T-helper 2 cell treated with Interferon-gamma antibody and Interleukin-4, amounts not matched to agents 5 μg/mL and 100 μg/mL, for 36 hours (primary cell): ENCODE data around the gene UBE2M.
"Not testable (repeated sequence)": the region's sequence is repeated elsewhere in the genome, so short reads cannot be mapped to it uniquely, and the experiment has no call there.

Experiments used
- DNase-seq: peaks from one replicate; pipeline ENCODE4 v3.0.0; 2021; ENCODE audit warnings: low spot score
- H3K27ac Mint-ChIP-seq: one replicate; pipeline ENCODE4 v1.8.0; 2021; ENCODE audit warnings: mild to moderate bottlenecking, mixed read lengths
- H3K27me3 Mint-ChIP-seq: one replicate; pipeline ENCODE4 v1.8.0; 2021; ENCODE audit warnings: low read depth, mixed read lengths
- H3K36me3 Mint-ChIP-seq: one replicate; pipeline ENCODE4 v1.8.0; 2021; ENCODE audit warnings: low read depth, mixed read lengths
- H3K4me1 Mint-ChIP-seq: one replicate; pipeline ENCODE4 v1.8.0; 2021; ENCODE audit warnings: low read depth, mixed read lengths
- H3K4me3 Mint-ChIP-seq: one replicate; pipeline ENCODE4 v1.8.0; 2022; ENCODE audit warnings: mild to moderate bottlenecking, moderate library complexity, mixed read lengths
- H3K9me3 Mint-ChIP-seq: one replicate; pipeline ENCODE4 v1.8.0; 2021; ENCODE audit warnings: mixed read lengths

UBE2M gene

GRCh38 chr19:58558066-58558622, at the start of gene UBE2M:
Gene UBE2M (minus strand): TSS chr19:58558611. CDS start chr19:58558381, 230 bp downstream.
- no peaks in the 10 kb centered on the region for H3K27me3 Mint-ChIP-seq
- DNase-seq: no peak
- peak within 1 kb of the TSS; percentile 98 for H3K27ac Mint-ChIP-seq
- peaks cover 41% of the 10 kb centered on the region for H3K4me1 Mint-ChIP-seq
- H3K36me3 Mint-ChIP-seq: peaks cover 47% of the 10 kb centered on the region
- H3K4me3 Mint-ChIP-seq: peak within 1 kb of the TSS; percentile 99
- H3K9me3 Mint-ChIP-seq: no peaks in the 10 kb centered on the region

GRCh38 chr19:58607213-58607612, 48.8 kb upstream of the UBE2M start:
- not testable (repeated sequence) for H3K4me3 Mint-ChIP-seq, DNase-seq, H3K4me1 Mint-ChIP-seq, H3K9me3 Mint-ChIP-seq, H3K27ac Mint-ChIP-seq, H3K36me3 Mint-ChIP-seq, H3K27me3 Mint-ChIP-seq

- not testable (repeated sequence) for H3K4me3 Mint-ChIP-seq, H3K9me3 Mint-ChIP-seq, H3K36me3 Mint-ChIP-seq, H3K27me3 Mint-ChIP-seq, H3K27ac Mint-ChIP-seq, H3K4me1 Mint-ChIP-seq, DNase-seq
Observed at GRCh38 chr19:58606251-58606896, 48.0 kb upstream of the UBE2M start.

- Mint-ChIP-seq H3K36me3 (peaks cover 13% of the 10 kb centered on the region), H3K4me1 (peaks cover 3% of the 10 kb centered on the region), H3K27ac (no peak overlapping the region), H3K4me3 (no peak overlapping the region), H3K27me3 (no peaks in the 10 kb centered on the region), H3K9me3 (no peaks in the 10 kb centered on the region)
- no peak for DNase-seq
Observed at GRCh38 chr19:58586133-58586765, 27.8 kb upstream of the UBE2M start.

- no peaks in the 10 kb centered on the region for H3K27me3 Mint-ChIP-seq
- H3K9me3 Mint-ChIP-seq: no peaks in the 10 kb centered on the region
- no peak for DNase-seq
- H3K4me1 Mint-ChIP-seq: peaks cover 8% of the 10 kb centered on the region
- H3K27ac Mint-ChIP-seq: no peak overlapping the region
- peaks cover 15% of the 10 kb centered on the region for H3K36me3 Mint-ChIP-seq
- H3K4me3 Mint-ChIP-seq: no peak overlapping the region
Observed at GRCh38 chr19:58585442-58586132, 27.2 kb upstream of the UBE2M start.

- no peaks in the 10 kb centered on the region for H3K27me3 Mint-ChIP-seq
- peaks cover 15% of the 10 kb centered on the region for H3K36me3 Mint-ChIP-seq
- DNase-seq: no peak
- H3K4me1 Mint-ChIP-seq: peaks cover 8% of the 10 kb centered on the region
- H3K9me3 Mint-ChIP-seq: no peaks in the 10 kb centered on the region
- no peak overlapping the region for H3K27ac Mint-ChIP-seq
- no peak overlapping the region for H3K4me3 Mint-ChIP-seq
Observed at GRCh38 chr19:58584498-58585441, 26.4 kb upstream of the UBE2M start.

GRCh38 chr19:58582985-58583384, 24.6 kb upstream of the UBE2M start:
- Mint-ChIP-seq H3K27ac (no peak overlapping the region), H3K27me3 (no peaks in the 10 kb centered on the region), H3K4me3 (no peak overlapping the region), H3K4me1 (peaks cover 18% of the 10 kb centered on the region), H3K9me3 (no peaks in the 10 kb centered on the region), H3K36me3 (peaks cover 15% of the 10 kb centered on the region)
- DNase-seq: no peak

GRCh38 chr19:58581227-58582141, 23.1 kb upstream of the UBE2M start:
- no peaks in the 10 kb centered on the region for H3K9me3 Mint-ChIP-seq
- H3K27me3 Mint-ChIP-seq: no peaks in the 10 kb centered on the region
- H3K4me1 Mint-ChIP-seq: peaks cover 21% of the 10 kb centered on the region
- peak; percentile 85 for DNase-seq
- H3K27ac Mint-ChIP-seq: peak overlapping the region; percentile 71
- H3K4me3 Mint-ChIP-seq: no peak overlapping the region
- H3K36me3 Mint-ChIP-seq: peaks cover 15% of the 10 kb centered on the region

- no peak overlapping the region for H3K4me3 Mint-ChIP-seq
- H3K27me3 Mint-ChIP-seq: no peaks in the 10 kb centered on the region
- DNase-seq: no peak
- H3K9me3 Mint-ChIP-seq: no peaks in the 10 kb centered on the region
- no peak overlapping the region for H3K27ac Mint-ChIP-seq
- peaks cover 15% of the 10 kb centered on the region for H3K36me3 Mint-ChIP-seq
- H3K4me1 Mint-ChIP-seq: peaks cover 25% of the 10 kb centered on the region
Observed at GRCh38 chr19:58579473-58580142, 21.2 kb upstream of the UBE2M start.

- Mint-ChIP-seq H3K27me3 (no peaks in the 10 kb centered on the region), H3K4me1 (peaks cover 31% of the 10 kb centered on the region), H3K9me3 (no peaks in the 10 kb centered on the region), H3K36me3 (peaks cover 13% of the 10 kb centered on the region), H3K27ac (peak overlapping the region; percentile 24), H3K4me3 (no peak overlapping the region)
- no peak for DNase-seq
Observed at GRCh38 chr19:58578012-58578925, 19.9 kb upstream of the UBE2M start.

- DNase-seq, H3K27ac Mint-ChIP-seq, H3K4me3 Mint-ChIP-seq, H3K27me3 Mint-ChIP-seq, H3K9me3 Mint-ChIP-seq, H3K36me3 Mint-ChIP-seq: not testable (repeated sequence)
- peaks cover 32% of the 10 kb centered on the region for H3K4me1 Mint-ChIP-seq
Observed at GRCh38 chr19:58577581-58577980, 19.2 kb upstream of the UBE2M start.
